GM21515 (cell line): Measurements from ENCODE around the gene ANKDD1B.
"Not testable (repeated sequence)": the region's sequence is repeated elsewhere in the genome, so short reads cannot be mapped to it uniquely, and the experiment has no call there.

ENCODE experiments used
- ATAC-seq: cut with Tn5 transposase; IDR thresholded peaks from one replicate; pipeline ENCODE4 v1.9.1; 2021; ENCODE audit not compliant: unreplicated experiment

ANKDD1B gene

DNA sequence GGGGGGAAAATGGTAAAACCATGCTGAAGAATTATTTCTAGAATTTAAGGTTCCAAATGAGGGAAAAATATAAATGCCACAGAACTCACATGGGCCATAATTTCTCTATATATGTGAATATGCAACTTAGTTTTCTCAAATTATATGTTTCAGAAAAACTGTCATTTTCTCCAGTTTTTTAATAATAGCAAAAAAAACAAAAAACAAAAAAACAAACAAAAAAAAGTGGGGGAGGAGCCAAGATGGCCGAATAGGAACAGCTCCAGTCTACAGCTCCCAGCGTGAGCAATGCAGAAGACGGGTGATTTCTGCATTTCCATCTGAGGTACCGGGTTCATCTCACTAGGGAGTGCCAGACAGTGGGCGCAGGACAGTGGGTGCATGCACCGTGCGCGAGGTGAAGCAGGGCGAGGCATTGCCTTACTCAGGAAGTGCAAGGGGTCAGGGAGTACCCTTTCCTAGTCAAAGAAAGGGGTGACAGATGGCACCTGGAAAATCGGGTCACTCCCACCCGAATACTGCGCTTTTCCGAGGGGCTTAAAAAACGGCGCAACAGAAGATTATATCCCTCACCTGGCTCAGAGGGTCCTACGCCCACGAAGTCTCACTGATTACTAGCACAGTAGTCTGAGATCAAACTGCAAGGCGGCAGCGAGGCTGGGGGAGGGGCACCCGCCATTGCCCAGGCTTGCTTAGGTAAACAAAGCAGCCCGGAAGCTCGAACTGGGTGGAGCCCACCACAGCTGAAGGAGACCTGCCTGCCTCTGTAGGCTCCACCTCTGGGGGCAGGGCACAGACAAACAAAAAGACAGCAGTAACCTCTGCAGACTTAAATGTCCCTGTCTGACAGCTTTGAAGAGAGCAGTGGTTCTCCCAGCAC, 84.5 kb downstream of the ANKDD1B start:
- ATAC-seq: not testable (repeated sequence)

GRCh38 chr5:75701856-75702255, 90.6 kb downstream of the ANKDD1B start:
- ATAC-seq: no peak

GRCh38 chr5:75706016-75706415, 94.8 kb downstream of the ANKDD1B start:
- ATAC-seq: no peak

GRCh38 chr5:75706775-75707174, 95.5 kb downstream of the ANKDD1B start:
- ATAC-seq: no peak

- no peak for ATAC-seq
These were observed 96.8 kb downstream of the ANKDD1B start for GRCh38 chr5:75707911-75708509.

GRCh38 chr5:75710637-75711036, 99.4 kb downstream of the ANKDD1B start:
- ATAC-seq: no peak

DNA sequence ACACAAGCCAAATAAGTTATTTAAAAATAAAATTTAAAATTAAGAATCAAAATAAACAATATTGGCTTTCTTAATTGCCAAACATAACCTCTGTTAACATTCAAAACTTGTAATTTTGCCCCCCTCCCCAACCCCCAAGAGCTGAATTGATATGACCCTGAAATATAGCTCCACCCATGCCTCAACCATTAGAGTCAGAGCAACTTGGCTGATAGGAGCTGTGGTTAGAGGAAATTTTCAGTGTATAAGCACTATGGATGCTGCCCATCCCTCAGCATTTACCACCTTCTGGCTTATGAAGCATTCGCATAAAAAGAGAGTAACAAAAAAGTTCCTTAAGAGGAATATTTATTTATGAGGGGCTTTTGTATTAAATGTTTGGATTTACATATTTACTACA, 99.9 kb downstream of the ANKDD1B start:
- no peak for ATAC-seq

GRCh38 chr5:75712091-75712490, 100.8 kb downstream of the ANKDD1B start:
- ATAC-seq: no peak

DNA sequence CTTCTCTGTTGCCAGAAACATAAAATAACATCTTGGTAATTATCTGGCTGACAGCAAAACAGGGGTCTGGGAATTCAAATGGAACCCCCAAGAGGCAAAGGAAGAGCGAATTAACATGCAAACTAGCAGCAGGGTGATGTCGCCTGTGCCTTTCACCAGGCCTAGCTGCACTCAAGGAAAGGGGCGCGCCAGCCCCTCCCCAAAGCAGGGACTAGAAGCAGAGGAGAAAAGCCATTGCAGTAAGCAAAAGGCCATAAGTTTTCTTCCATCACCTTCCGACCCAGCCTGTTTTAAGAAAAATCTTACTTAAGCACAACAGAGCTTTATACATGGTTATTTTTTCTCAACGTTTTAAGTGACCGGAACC, 105.4 kb downstream of the ANKDD1B start:
- peak; percentile 21 for ATAC-seq

- peak; percentile 95 for ATAC-seq
These were observed 106.0 kb downstream of the ANKDD1B start, which contains the start of gene POC5 for GRCh38 chr5:75717082-75717922. TSS of gene POC5 (minus strand) at chr5:75717437. CDS start at chr5:75712937, 4,500 bp downstream.

DNA sequence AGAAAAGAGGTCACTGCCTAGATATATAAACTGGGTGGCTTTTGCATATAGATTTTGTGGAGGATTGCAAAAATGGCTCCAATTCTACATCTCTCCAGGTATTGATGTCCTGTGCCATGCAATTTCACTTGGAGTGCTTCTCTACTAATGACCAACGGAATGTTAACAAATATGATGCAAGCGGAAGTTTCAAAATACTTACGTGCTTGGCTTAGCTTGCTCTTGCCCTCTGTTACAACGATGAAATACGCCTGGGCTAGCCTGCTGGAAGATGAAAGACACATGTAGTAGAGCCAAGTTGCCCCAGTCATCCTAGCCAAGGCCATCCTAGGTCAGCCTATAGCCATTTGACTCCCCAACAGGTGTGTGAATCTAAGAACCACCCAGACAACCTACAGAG, 109.6 kb downstream of the ANKDD1B start:
- no peak for ATAC-seq
